HepG2 (cell line): Measurements from ENCODE around the gene DNAJC2. TPM values are rescaled to one million over a fixed set of nuclear protein-coding genes. Genes with fewer than 3 reads are reported as not detected.

Source experiments
- FOXP1 ChIP-seq, 2 experiments: fragments of 450-650 bp in 1 of 2; IDR thresholded peaks; 2 replicates each; pipeline ENCODE4 v1.6.1; 2017 to 2018; ENCODE audit warnings: antibody characterized with exemption in 1 of 2
- GFI1 ChIP-seq: sonication (generic); formaldehyde crosslinking; IDR thresholded peaks from 2 replicates; pipeline ENCODE4 v1.5.0; 2020; ENCODE audit warnings: missing genetic modification reagents, mild to moderate bottlenecking, borderline replicate concordance
- IRF2 ChIP-seq: IDR thresholded peaks from 2 replicates; pipeline ENCODE4 v1.6.1; 2018; ENCODE audit warnings: missing genetic modification reagents, missing compliant biosample characterization
- KAT7 ChIP-seq: IDR thresholded peaks from 2 replicates; pipeline ENCODE4 v1.6.1; 2018; ENCODE audit warnings: borderline replicate concordance, missing compliant biosample characterization
- NFAT5 ChIP-seq: sonication (generic); formaldehyde crosslinking; IDR thresholded peaks from 2 replicates; pipeline ENCODE4 v1.4.0; 2020; ENCODE audit warnings: missing genetic modification reagents
- NONO ChIP-seq, 2 experiments: fragments of 450-650 bp in 1 of 2; sonication (generic) in 1 of 2; formaldehyde crosslinking in 1 of 2; IDR thresholded peaks in 1 of 2; conservative IDR thresholded peaks in 1 of 2; 2 replicates each; pipeline versions ENCODE4 v1.6.1 to v1.8.0; 2017 to 2022; ENCODE audit warnings: mild to moderate bottlenecking in 1 of 2, missing genetic modification reagents in 1 of 2, moderate library complexity in 1 of 2
- ZMYM4 ChIP-seq: sonication (generic); formaldehyde crosslinking; IDR thresholded peaks from 2 replicates; pipeline ENCODE4 v1.8.1; 2023; ENCODE audit warnings: mild to moderate bottlenecking, missing genetic modification reagents
- ZNF292 ChIP-seq: sonication (generic); formaldehyde crosslinking; IDR thresholded peaks from 2 replicates; pipeline ENCODE4 v1.8.1; 2022; ENCODE audit warnings: mild to moderate bottlenecking, low read depth, missing genetic modification reagents, borderline replicate concordance
- ZNF552 ChIP-seq: sonication (generic); formaldehyde crosslinking; IDR thresholded peaks from 2 replicates; pipeline ENCODE4 v1.9.0; 2022; ENCODE audit warnings: missing genetic modification reagents, mild to moderate bottlenecking, borderline replicate concordance
- ZNF580 ChIP-seq: IDR thresholded peaks from 2 replicates; pipeline ENCODE4 v1.6.1; 2016; ENCODE audit warnings: low read depth, borderline replicate concordance
- ZNF607 ChIP-seq: sonication (generic); formaldehyde crosslinking; IDR thresholded peaks from 2 replicates; pipeline ENCODE4 v1.5.1; 2020; ENCODE audit warnings: missing genetic modification reagents, mild to moderate bottlenecking, borderline replicate concordance
- ZNF609 ChIP-seq: sonication (generic); formaldehyde crosslinking; IDR thresholded peaks from 2 replicates; pipeline ENCODE4 v1.4.0; 2020; ENCODE audit warnings: mild to moderate bottlenecking, missing genetic modification reagents, borderline replicate concordance
- ZSCAN29 ChIP-seq: sonication (generic); formaldehyde crosslinking; conservative IDR thresholded peaks from 2 replicates; pipeline ENCODE4 v1.4.0; 2020; ENCODE audit warnings: mild to moderate bottlenecking, missing genetic modification reagents
- polyA plus RNA-seq, 8 experiments: library from polyadenylated mRNA; depleted of rRNA in 3 of 8; stranded (reverse) in 7 of 8; unstranded in 1 of 8; fragments of >200 nt; fragmentation: Illumina TruSeq in 4 of 8; extraction: Trizol in 4 of 8; gene quantifications; 2 replicates each; pipeline versions ENCODE4 v1.2.1 to v1.2.3, GENCODE V29; 2011 to 2016; ENCODE audit warnings: low read depth in 4 of 8, missing spikeins in 1 of 8, mixed read lengths in 1 of 8; ENCODE audit not compliant: insufficient read depth in 1 of 8
- total RNA-seq, 5 experiments: library from RNA; depleted of rRNA; stranded (reverse); fragments of >200 nt; fragmentation: Illumina TruSeq; extraction: Trizol; gene quantifications; 2 replicates each; pipeline ENCODE4 v1.2.3, GENCODE V29; 2016; ENCODE audit warnings: low read depth in 1 of 5

Gene DNAJC2
- total and polyA plus RNA-seq, 2 of the 13 experiments (the other 11 are each of a cell fraction or from before 2014, with no cell fraction given) = 19.6 to 42.0 TPM

- no peak for TF ChIP-seq NFAT5
- no peak for TF ChIP-seq NONO (IDR thresholded peaks at IDR 0.05)
- TF ChIP-seq NONO (CRISPR knock-in tag; conservative IDR thresholded peaks at IDR 0.05) = peak; percentile 55; the same call in 1 of the 2 replicates
- TF ChIP-seq ZNF609 (CRISPR knock-in tag) = peak; percentile 51; the same call in 1 of the 2 replicates
- TF ChIP-seq ZMYM4 (CRISPR knock-in tag) = peak; percentile 55; the same call in 1 of the 2 replicates
- TF ChIP-seq ZSCAN29 (CRISPR knock-in tag) = 0 out of 2 replicates have a peak, but pooled peaks have one; percentile 2
- 0 out of 2 replicates have a peak, but pooled peaks have one; percentile 25 for TF ChIP-seq IRF2 (CRISPR knock-in tag)
- TF ChIP-seq FOXP1 (IDR thresholded peaks at IDR 0.05) = no peak
- peak; percentile 62 for TF ChIP-seq FOXP1 (CRISPR knock-in tag; IDR thresholded peaks at IDR 0.05)
- no peak for TF ChIP-seq ZNF607 (CRISPR knock-in tag)
- peak; percentile 99 for TF ChIP-seq GFI1
- no peak; the same call in 1 of the 2 replicates for TF ChIP-seq ZNF552 (CRISPR knock-in tag)
- no peak for TF ChIP-seq KAT7 (CRISPR knock-in tag)
- TF ChIP-seq ZNF580 (CRISPR knock-in tag) = 0 out of 2 replicates have a peak, but pooled peaks have one; percentile 70
- TF ChIP-seq ZNF292 (CRISPR knock-in tag) = peak; percentile 20; the same call in 1 of the 2 replicates
Observed at GRCh38 chr7:103388469-103389140, 44.0 kb upstream of the DNAJC2 start (continued).
